ENCODE measurements around the gene RHOT1.

GRCh38 chr17:32209608-32210007 lies 67.3 kb downstream of the RHOT1 start:
- TF ChIP-seq TCF4 (CRISPR knock-in tag; IDR thresholded peaks at IDR 0.05; ENCODE audit: borderline replicate concordance) (no peak), ZNF8 (CRISPR knock-in tag; IDR thresholded peaks at IDR 0.05) (no peak), PATZ1 (CRISPR knock-in tag; IDR thresholded peaks at IDR 0.05; ENCODE audit: borderline replicate concordance) (no peak), SNAI2 (CRISPR knock-in tag; IDR thresholded peaks at IDR 0.05) (no peak), ARNTL (CRISPR knock-in tag; IDR thresholded peaks at IDR 0.05; ENCODE audit: borderline replicate concordance, low read depth) (no peak), ZNF565 (CRISPR knock-in tag; conservative IDR thresholded peaks at IDR 0.05; ENCODE audit: low read depth) (no peak)

All from SK-N-SH treated with all-trans-retinoic acid at 6 μM for 48 hours (cell line).